IPS-NIHi11 (cell line): ENCODE results near the gene SP1.
A peak's percentile ranks its signal among the peaks of the same experiment; 100 is the strongest.
"Not testable (repeated sequence)": the region's sequence is repeated elsewhere in the genome, so short reads cannot be mapped to it uniquely, and the experiment has no call there.

Experiments used
- DNase-seq: peaks from one replicate; pipeline ENCODE4 v3.0.0; 2012; ENCODE audit warnings: mixed read lengths, low spot score

The SP1 gene

GRCh38 chr12:53414756-53415417 is 34.9 kb downstream of the SP1 start:
- DNase-seq = no peak

GRCh38 chr12:53415752-53416389 is 35.9 kb downstream of the SP1 start:
- not testable (repeated sequence) for DNase-seq

DNA sequence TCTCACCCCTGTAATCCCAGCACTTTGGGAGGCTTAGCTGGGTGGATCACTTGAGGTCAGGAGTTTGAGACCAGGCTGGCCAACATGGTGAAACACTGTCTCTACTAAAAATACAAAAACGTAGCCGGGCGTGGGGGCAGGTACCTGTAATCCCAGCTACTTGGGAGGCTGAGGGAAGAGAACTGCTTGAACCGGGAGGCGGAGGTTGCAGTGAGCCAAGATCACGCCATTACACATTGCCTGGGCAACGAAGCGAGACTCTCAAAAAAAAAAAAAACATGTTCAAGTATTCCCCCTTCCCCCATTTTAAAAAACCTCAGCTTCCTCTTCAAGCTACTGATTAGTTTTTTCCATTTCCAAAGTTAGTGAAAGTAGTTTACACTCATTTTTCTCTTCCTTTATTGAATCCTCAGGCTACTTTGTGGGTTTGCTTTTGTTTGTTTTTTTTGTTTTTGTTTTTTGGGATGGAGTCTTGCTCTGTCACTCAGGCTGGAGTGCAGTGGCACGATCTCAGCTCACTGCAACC is 37.4 kb downstream of the SP1 start:
- not testable (repeated sequence) for DNase-seq

- no peak for DNase-seq
These were observed 38.2 kb downstream of the SP1 start for GRCh38 chr12:53418221-53418620.

GRCh38 chr12:53419756-53420155 is 39.8 kb downstream of the SP1 start:
- DNase-seq = no peak

- not testable (repeated sequence) for DNase-seq
These were observed 42.3 kb downstream of the SP1 start for GRCh38 chr12:53422247-53422646.

- DNase-seq = no peak
These were observed 43.6 kb downstream of the SP1 start, which contains the start of gene AMHR2 for GRCh38 chr12:53423597-53423996. Gene AMHR2, plus strand, starts transcription at chr12:53423855. Its CDS starts 80 bp downstream, at chr12:53423935.

GRCh38 chr12:53424626-53425514 is 44.9 kb downstream of the SP1 start:
- DNase-seq = no peak

GRCh38 chr12:53425515-53426150 is 45.7 kb downstream of the SP1 start:
- no peak for DNase-seq

- no peak for DNase-seq
These were observed 48.1 kb downstream of the SP1 start for GRCh38 chr12:53427905-53428594.

DNA sequence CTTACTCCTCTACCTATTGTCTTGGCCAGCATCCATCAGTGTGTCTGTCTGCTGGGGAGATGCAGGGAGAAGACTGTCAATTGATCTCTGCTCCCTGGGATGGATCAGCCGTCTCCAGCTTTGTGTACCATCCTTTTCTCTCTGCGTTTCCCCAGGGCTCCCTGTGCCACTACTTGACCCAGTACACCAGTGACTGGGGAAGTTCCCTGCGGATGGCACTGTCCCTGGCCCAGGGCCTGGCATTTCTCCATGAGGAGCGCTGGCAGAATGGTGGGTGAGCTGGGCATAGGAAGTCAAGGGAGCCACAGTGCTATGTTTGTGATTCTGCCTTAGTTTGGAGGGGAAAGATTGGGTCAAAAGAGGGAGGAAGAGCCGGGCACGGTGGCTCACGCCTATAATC is 48.8 kb downstream of the SP1 start:
- DNase-seq = no peak

GRCh38 chr12:53430116-53430515 is 50.1 kb downstream of the SP1 start:
- no peak for DNase-seq

DNA sequence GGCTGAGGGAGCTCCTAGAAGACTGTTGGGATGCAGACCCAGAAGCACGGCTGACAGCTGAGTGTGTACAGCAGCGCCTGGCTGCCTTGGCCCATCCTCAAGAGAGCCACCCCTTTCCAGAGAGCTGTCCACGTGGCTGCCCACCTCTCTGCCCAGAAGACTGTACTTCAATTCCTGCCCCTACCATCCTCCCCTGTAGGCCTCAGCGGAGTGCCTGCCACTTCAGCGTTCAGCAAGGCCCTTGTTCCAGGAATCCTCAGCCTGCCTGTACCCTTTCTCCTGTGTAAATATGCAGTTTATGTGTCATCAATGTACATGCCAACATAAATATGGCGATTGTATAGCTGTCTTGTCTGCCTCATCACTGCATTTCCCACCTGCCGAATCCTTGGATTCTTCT is 51.2 kb downstream of the SP1 start:
- DNase-seq = no peak

DNA sequence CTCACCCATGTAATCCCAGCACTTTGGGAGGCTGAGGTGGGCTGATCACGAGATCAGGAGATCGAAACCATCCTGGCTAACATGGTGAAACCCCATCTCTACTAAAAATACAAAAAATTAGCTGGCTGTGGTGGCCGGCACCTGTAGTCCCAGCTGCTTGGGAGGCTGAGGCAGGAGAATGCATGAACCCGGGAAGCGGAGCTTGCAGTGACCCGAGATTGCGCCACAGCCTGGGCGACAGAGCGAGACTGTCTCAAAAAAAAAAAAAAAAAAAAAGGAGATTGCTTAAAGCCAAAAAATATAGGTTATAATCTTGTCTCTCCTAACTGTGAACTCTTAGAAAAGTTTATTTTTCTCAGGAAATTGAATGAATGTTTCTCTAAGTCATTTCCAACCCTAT is 55.4 kb downstream of the SP1 start:
- not testable (repeated sequence) for DNase-seq

DNA sequence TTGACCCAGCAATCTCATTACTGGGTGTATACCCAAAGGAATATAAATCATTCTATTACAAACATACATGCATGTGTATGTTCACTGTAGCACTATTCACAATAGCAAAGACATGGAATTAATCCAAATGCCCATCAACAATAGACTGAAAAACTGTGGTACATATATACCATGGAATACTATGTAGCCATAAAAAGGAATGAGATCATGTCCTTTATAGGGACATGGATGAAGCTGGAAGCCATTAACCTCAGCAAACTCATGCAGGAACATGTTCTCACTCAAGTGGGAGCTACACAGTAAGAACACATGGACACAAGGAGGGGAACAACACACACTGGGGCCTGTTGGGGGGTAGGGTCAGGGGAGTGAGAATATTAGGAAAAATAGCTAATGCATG is 59.6 kb downstream of the SP1 start:
- not testable (repeated sequence) for DNase-seq

GRCh38 chr12:53441040-53441833 is 61.3 kb downstream of the SP1 start, which contains the start of gene PRR13:
Gene PRR13, plus strand, starts transcription at chr12:53441734. Its CDS starts 981 bp downstream, at chr12:53442715.
- DNase-seq = peak; percentile 95

DNA sequence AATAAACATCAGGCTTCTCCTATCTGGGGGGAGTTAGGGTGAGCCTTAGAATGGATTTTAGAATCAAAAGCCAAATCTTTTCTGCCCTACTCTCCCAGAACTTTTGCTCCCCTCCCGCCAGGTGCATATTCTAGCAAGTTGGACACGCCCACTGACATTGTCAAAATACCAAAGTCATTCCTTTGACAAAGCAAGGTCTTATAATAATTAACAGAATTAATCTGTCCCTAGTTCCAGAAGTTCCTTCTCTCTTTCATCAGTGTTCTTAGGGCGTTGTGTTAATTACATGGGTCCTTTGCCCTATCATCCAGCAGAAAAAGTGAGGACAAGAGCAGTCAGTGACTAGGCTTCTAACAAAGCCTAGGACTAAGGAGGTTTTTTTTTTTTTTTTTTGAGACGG is 64.0 kb downstream of the SP1 start:
- no peak for DNase-seq

DNA sequence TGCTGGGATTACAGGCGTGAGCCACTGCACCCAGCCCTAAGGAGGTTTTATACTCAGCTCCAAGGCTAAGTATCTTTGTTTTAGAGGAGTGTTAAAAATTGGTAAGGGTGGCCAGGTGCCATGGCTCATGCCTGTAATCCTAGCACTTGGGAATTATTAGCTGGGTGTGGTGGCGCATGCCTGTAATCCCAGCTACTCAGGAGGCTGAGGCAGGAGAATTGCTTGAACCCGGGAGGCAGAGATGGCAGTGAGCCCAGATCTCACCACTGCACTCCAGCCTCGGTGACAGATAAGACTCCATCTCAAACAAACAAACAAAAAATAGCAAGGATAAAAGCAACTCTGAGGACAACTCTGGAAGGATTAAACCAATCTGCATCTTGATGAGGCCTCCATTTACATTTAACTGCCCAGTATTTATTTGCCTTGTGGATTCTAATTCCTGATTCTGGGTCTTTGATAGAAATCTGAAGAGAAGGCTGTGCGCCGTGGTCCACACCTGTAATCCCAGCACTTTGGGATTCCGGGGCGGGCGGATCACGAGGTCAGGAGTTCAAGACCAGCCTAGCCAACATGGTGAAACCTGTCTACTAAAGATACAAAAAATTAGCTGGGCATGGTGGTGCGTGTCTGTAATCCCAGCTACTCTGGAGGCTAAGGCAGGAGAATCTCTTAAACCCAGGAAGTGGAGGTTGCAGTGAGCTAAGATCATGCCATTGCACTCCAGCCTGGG is 64.8 kb downstream of the SP1 start:
- not testable (repeated sequence) for DNase-seq

DNA sequence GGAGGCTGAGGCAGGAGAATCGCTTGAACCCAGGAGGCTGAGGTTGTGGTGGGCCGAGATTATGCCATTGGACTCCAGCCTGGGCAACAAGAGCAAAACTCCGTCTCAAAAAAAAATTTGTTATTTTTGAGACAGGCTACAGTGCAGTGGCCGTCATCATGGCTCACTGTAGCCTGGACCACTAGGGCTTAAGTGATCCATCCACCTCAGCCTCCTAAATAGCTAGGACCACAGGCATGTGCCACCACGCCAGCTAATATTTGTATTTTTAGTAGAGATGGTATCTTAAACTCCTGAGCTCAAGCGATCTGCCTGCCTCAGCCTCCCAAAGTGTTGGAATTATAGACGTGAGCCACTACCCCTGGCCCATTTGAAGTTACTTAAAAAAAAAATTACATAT is 71.0 kb downstream of the SP1 start:
- no peak for DNase-seq

GRCh38 chr12:53451661-53452158 is 71.7 kb downstream of the SP1 start, which contains the start of gene PCBP2:
Gene PCBP2, plus strand, starts transcription at chr12:53452102. Its CDS starts 2,699 bp downstream, at chr12:53454801.
- DNase-seq = peak; percentile 95
